Activated effector memory CD4-positive, alpha-beta T cell treated with Interleukin-2 at 50 U/mL for 16 hours (primary cell): ENCODE results near the gene TRAM2.
"Not testable (repeated sequence)": the region's sequence is repeated elsewhere in the genome, so short reads cannot be mapped to it uniquely, and the experiment has no call there.

Source experiments
- DNase-seq: peaks from one replicate; pipeline ENCODE4 v3.0.0-alpha.2; 2020

The TRAM2 gene

GRCh38 chr6:52474173-52474572 is 102.7 kb downstream of the TRAM2 start:
- DNase-seq: no peak

GRCh38 chr6:52461194-52461593 is 115.7 kb downstream of the TRAM2 start:
- DNase-seq: not testable (repeated sequence)

- DNase-seq: no peak
Observed at GRCh38 chr6:52457096-52457495, 119.8 kb downstream of the TRAM2 start.

- no peak for DNase-seq
Observed at GRCh38 chr6:52454556-52454955, 122.3 kb downstream of the TRAM2 start.
